Activated naive CD4-positive, alpha-beta T cell treated with anti-CD3 and anti-CD28 coated beads, Interleukin-2, amount 10 ng/mL, durations not matched to agents 7 days and 5 days (primary cell): ENCODE results near the gene CCN6.
A peak's percentile ranks its signal among the peaks of the same experiment; 100 is the strongest.
"Not testable (repeated sequence)": the region's sequence is repeated elsewhere in the genome, so short reads cannot be mapped to it uniquely, and the experiment has no call there.

Experiments used
- CTCF ChIA-PET: fragments of 350-600 bp; sonication (Branson Sonifier 250); formaldehyde crosslinking; loops from one replicate; lab custom pipeline; 2021; ENCODE audit warnings: antibody characterized with exemption; lab: Charles Lee
- DNase-seq: peaks from one replicate; pipeline ENCODE4 v3.0.0-alpha.2; 2020
- H3K27ac Mint-ChIP-seq: one replicate; pipeline ENCODE4 v1.8.0; 2021; ENCODE audit warnings: mild to moderate bottlenecking, moderate library complexity, mixed read lengths
- H3K27me3 Mint-ChIP-seq: one replicate; pipeline ENCODE4 v1.8.0; 2021; ENCODE audit warnings: mild to moderate bottlenecking, mixed read lengths
- H3K36me3 Mint-ChIP-seq: one replicate; pipeline ENCODE4 v1.8.0; 2021; ENCODE audit warnings: mixed read lengths
- H3K4me1 Mint-ChIP-seq: one replicate; pipeline ENCODE4 v1.8.0; 2021; ENCODE audit warnings: mixed read lengths
- H3K4me3 Mint-ChIP-seq: one replicate; pipeline ENCODE4 v1.8.0; 2021; ENCODE audit warnings: mild to moderate bottlenecking, moderate library complexity, mixed read lengths
- H3K9me3 Mint-ChIP-seq: one replicate; pipeline ENCODE4 v1.8.0; 2021; ENCODE audit warnings: mixed read lengths

The CCN6 gene

DNA sequence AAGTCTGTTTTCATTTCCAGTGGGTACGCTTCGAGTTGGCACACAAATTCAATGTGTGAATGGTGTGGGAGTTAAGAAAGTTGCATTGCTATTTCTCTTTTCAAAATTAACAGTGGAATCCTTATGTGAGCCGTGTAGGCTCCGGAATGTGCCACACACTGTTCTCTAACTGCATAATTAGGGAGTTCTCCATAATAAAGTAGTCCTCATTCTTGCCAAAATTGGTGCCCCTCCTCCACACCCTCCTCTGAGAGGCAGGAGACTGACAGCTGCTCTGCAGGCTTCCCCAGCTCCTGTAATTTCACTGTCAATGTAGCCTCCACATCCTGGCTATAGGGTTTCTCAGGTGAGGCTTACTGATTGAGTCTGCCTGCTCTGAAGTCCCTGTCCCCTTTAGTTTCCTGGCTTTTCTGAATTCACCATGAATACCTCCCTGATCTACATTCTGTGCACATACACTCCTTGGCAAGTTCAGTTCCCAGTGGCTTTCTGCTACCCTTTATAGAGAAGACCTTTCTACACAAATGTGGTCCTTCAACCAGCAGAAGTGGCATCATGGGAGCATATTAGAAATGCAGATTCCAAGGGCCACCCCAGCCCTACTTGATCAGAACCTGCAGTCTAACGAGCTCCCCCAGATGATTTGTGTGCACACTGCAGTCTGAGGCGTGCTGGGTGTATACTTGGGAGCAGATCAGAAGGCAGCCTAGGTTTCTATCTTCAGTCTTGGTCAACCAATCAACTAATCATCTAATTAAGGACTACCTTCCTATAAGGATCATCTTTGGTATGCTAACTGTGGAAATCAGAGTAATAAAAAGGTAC lies 19.9 kb upstream of the CCN6 start:
- no peak for DNase-seq
- Mint-ChIP-seq H3K4me3 (no peak overlapping the region), H3K36me3 (no peaks in the 10 kb centered on the region), H3K27ac (no peak overlapping the region), H3K27me3 (no peaks in the 10 kb centered on the region), H3K9me3 (no peaks in the 10 kb centered on the region), H3K4me1 (peaks cover 53% of the 10 kb centered on the region)
- CTCF ChIA-PET, result interaction anchor here (1.3 to 2.0 kb wide), 3 partner anchors 16 to 24 kb away, joined by 3 to 6 read pairs (median 4); no protein-coding TSS in a partner anchor

DNA sequence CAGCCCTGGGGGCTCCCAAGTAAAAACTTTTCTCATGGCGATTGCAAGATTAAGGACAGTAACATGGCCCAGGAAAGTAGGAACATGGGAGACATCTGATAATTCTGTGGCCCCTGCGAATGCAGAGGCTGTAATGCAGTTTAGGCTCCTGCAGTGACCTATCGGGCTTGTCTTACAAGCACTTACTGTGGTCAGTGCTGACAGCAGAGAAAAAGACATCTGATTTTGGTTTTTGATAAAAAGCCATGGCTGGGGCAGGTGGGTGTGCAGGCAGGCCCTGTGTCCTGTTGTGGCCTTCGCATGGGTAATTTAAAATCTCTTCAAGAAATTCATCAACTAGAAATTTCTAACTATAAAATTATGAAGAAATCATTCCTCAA lies 19.3 kb upstream of the CCN6 start:
- Mint-ChIP-seq H3K36me3 (no peaks in the 10 kb centered on the region), H3K9me3 (no peaks in the 10 kb centered on the region), H3K27me3 (no peaks in the 10 kb centered on the region), H3K27ac (no peak overlapping the region), H3K4me1 (peaks cover 47% of the 10 kb centered on the region), H3K4me3 (no peak overlapping the region)
- no peak for DNase-seq
- CTCF ChIA-PET, result interaction anchor here (0.7 to 2.0 kb wide), 5 partner anchors 9 to 331 kb away, joined by 3 to 11 read pairs (median 4); no protein-coding TSS in a partner anchor

DNA sequence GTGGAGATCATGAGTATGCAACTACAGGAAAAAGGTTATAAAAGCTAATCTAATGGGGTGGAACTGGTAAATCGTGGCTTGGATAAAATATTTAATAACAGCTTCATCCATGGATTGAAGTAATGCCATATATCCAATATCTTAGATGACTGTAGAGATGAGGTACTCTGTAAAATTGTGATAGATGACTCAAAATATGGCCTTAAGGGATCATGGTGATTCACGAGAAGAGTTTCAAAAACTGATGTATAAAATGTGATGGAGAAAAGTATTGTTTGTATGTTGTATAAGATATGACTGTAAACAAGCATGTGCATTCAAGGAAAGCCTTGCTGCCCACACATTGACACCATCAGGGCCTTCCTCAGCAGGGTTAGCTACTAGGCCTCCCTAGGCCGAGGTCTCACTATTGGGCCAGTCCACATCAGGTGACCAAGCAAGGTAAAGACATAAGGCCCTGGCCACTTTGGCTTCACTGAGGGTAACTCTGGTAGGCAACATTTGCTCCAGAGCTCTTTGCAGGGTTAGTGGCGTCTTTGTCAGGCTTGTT lies 17.7 kb upstream of the CCN6 start:
- H3K9me3 Mint-ChIP-seq, result no peaks in the 10 kb centered on the region
- no peak overlapping the region for H3K4me3 Mint-ChIP-seq
- H3K36me3 Mint-ChIP-seq, result no peaks in the 10 kb centered on the region
- CTCF ChIA-PET, result interaction anchor here (1.0 to 1.9 kb wide), 5 partner anchors 10 to 326 kb away, joined by 4 to 11 read pairs (median 4); no protein-coding TSS in a partner anchor
- peaks cover 33% of the 10 kb centered on the region for H3K4me1 Mint-ChIP-seq
- no peak overlapping the region for H3K27ac Mint-ChIP-seq
- DNase-seq, result no peak
- peaks cover 4% of the 10 kb centered on the region for H3K27me3 Mint-ChIP-seq

DNA sequence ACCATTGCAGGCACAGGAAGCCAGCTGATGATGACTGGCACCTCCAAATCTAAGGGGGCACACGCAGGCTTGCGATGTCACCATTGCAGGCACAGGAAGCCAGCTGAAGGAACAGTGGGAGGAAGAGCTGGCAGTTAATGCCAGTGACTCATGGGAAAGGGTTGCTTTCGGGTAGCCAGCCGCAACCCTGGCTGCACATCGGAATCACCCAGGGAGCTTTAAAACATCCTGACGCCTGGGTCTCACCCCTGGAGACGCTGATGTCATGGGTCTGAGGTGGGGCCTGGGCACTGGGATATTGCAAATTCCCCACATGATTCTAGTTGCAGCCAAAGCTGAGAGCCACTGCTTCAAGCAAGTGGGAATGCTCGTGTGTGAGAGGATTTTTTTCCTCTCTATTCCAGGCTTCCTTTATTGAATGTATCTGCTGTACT lies 16.1 kb upstream of the CCN6 start:
- H3K9me3 Mint-ChIP-seq, result no peaks in the 10 kb centered on the region
- CTCF ChIA-PET, result interaction anchor here (1.3 to 9.7 kb wide), 3 partner anchors 9 to 395 kb away, joined by 3 to 147 read pairs (median 16); no protein-coding TSS in a partner anchor
- H3K36me3 Mint-ChIP-seq, result no peaks in the 10 kb centered on the region
- peaks cover 4% of the 10 kb centered on the region for H3K27me3 Mint-ChIP-seq
- no peak overlapping the region for H3K4me3 Mint-ChIP-seq
- peaks cover 43% of the 10 kb centered on the region for H3K4me1 Mint-ChIP-seq
- H3K27ac Mint-ChIP-seq, result no peak overlapping the region
- no peak for DNase-seq

DNA sequence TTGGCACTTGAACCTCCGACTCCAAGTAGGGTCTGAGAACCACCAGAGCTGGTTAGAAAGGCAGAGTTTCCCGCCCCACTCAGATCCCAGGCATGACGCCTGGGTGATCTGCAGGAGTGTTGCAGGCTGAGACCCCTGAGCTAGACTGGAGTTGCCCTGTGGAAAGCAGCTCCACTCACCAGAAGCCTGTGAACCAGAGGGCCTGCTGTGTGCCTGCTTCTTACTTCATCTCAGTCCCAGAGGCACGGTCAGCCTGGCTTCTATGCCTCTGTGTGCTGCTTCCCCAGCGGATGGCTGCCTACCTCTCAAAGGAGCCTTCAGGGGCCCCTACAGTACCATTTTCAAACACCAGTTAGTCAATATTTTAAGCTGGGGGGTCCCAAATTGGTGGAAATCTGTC lies 15.6 kb upstream of the CCN6 start:
- H3K9me3 Mint-ChIP-seq, result no peaks in the 10 kb centered on the region
- no peak overlapping the region for H3K27ac Mint-ChIP-seq
- peaks cover 44% of the 10 kb centered on the region for H3K4me1 Mint-ChIP-seq
- no peak overlapping the region for H3K4me3 Mint-ChIP-seq
- no peaks in the 10 kb centered on the region for H3K36me3 Mint-ChIP-seq
- CTCF ChIA-PET, result interaction anchor here (0.6 to 9.7 kb wide), 5 partner anchors 9 to 396 kb away, joined by 3 to 147 read pairs (median 4); no protein-coding TSS in a partner anchor
- peaks cover 4% of the 10 kb centered on the region for H3K27me3 Mint-ChIP-seq
- no peak for DNase-seq

DNA sequence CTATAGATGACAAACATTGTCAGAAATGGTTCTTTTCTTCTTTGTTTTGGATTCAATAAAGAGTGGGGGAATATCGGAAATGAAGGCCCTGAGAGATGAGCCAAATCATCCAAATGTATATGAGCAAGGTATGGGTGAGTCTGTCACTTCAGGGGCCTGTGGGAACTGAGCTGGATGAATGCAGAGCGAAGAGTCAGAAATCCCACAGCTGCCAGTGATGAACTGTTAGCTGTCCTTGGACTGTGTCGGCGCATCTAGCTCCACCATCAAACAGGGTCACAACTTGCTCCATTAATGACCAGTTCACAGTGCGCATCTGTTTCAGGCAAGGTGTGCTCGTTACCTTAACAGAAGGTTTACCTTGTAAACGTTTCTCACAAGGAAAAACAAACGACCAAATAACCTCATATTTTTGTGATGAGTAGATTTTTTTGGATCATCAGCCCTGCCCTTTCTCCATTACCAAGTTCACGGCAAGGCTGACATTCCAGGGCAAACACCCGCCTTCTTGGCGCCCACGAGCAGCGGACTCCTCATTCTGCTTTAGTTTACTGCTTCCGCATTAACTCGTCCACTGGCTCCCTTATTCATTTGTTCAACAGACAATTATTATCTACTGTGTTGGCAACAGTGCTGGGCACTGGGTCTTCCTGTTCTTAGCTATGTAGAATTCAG lies 15.0 kb upstream of the CCN6 start:
- no peaks in the 10 kb centered on the region for H3K36me3 Mint-ChIP-seq
- H3K4me3 Mint-ChIP-seq, result no peak overlapping the region
- H3K4me1 Mint-ChIP-seq, result peaks cover 38% of the 10 kb centered on the region
- no peak overlapping the region for H3K27ac Mint-ChIP-seq
- no peaks in the 10 kb centered on the region for H3K9me3 Mint-ChIP-seq
- no peak for DNase-seq
- CTCF ChIA-PET, result interaction anchor here (0.6 to 9.7 kb wide), 6 partner anchors 10 to 397 kb away, joined by 3 to 147 read pairs (median 10); no protein-coding TSS in a partner anchor
- peaks cover 4% of the 10 kb centered on the region for H3K27me3 Mint-ChIP-seq

DNA sequence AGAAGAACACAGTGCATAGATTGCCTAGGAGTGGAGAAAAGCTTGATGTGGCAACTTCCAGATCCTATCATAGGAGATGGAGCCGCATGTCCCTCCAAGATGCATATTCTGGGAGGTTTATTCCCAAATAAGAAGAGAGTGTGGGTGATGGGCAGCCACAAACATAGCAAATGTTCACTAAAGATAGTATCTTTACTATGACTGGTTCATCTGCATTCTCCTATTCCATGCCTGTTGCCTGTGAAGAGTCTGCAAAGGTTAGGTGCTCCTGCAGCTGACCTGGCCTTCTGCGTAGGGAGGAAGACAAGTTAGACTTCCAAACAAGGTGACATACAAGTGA lies 14.5 kb upstream of the CCN6 start:
- no peak for DNase-seq
- no peak overlapping the region for H3K27ac Mint-ChIP-seq
- H3K9me3 Mint-ChIP-seq, result no peaks in the 10 kb centered on the region
- H3K36me3 Mint-ChIP-seq, result no peaks in the 10 kb centered on the region
- H3K27me3 Mint-ChIP-seq, result peaks cover 4% of the 10 kb centered on the region
- CTCF ChIA-PET, result interaction anchor here (0.6 to 9.7 kb wide), 5 partner anchors 11 to 330 kb away, joined by 3 to 147 read pairs (median 16); no protein-coding TSS in a partner anchor
- peaks cover 33% of the 10 kb centered on the region for H3K4me1 Mint-ChIP-seq
- no peak overlapping the region for H3K4me3 Mint-ChIP-seq

DNA sequence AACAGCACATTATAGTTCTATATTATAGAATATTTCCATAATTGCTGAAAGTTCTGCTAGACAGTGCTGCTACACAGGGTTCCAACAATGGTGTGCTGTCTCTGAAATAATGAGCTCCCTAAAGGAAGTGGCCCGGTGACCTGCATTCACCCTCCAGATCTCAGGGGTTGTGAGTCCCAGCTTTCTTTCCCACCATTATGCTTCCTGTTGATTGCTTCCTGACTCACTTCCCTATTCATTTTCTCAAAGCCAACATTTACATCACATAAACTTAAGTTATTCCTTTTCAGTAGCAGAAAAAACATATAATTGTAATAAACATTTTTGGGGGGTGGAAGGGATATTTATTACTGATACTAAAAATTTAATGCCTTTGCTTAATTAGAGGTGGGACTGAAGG lies 12.9 kb upstream of the CCN6 start:
- no peak for DNase-seq
- CTCF ChIA-PET, result interaction anchor here (1.1 to 9.7 kb wide), 11 partner anchors 8 to 782 kb away, joined by 3 to 147 read pairs (median 5); a partner anchor contains a TSS
- Mint-ChIP-seq H3K9me3 (no peaks in the 10 kb centered on the region), H3K27me3 (peaks cover 4% of the 10 kb centered on the region), H3K4me1 (peaks cover 22% of the 10 kb centered on the region), H3K36me3 (no peaks in the 10 kb centered on the region), H3K27ac (no peak overlapping the region), H3K4me3 (no peak overlapping the region)

DNA sequence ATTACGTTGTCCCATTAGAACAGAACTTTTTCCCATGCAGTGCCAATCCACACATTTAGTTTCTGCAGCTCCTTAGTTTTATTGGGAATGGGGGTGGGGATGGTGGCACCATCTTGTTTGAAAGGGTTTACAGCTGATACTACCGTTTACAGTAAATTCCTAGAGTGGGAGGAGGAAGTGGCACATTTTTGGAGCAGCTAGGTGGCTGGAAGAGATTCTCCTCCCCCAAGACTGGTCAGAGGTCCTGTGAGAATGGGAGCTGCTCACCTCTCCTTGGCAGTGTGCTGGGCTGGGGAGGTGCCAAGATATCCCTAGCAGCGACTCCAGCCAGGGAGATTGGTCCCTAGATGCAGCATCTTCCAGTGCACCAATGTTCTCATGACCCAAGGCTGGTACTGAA lies 12.4 kb upstream of the CCN6 start:
- Mint-ChIP-seq H3K4me3 (no peak overlapping the region), H3K36me3 (no peaks in the 10 kb centered on the region), H3K27me3 (peaks cover 4% of the 10 kb centered on the region), H3K4me1 (peaks cover 19% of the 10 kb centered on the region), H3K9me3 (no peaks in the 10 kb centered on the region), H3K27ac (peak overlapping the region; percentile 71)
- DNase-seq, result no peak
- CTCF ChIA-PET, result interaction anchor here (1.1 to 9.7 kb wide), 11 partner anchors 9 to 783 kb away, joined by 3 to 147 read pairs (median 5); a partner anchor contains a TSS

DNA sequence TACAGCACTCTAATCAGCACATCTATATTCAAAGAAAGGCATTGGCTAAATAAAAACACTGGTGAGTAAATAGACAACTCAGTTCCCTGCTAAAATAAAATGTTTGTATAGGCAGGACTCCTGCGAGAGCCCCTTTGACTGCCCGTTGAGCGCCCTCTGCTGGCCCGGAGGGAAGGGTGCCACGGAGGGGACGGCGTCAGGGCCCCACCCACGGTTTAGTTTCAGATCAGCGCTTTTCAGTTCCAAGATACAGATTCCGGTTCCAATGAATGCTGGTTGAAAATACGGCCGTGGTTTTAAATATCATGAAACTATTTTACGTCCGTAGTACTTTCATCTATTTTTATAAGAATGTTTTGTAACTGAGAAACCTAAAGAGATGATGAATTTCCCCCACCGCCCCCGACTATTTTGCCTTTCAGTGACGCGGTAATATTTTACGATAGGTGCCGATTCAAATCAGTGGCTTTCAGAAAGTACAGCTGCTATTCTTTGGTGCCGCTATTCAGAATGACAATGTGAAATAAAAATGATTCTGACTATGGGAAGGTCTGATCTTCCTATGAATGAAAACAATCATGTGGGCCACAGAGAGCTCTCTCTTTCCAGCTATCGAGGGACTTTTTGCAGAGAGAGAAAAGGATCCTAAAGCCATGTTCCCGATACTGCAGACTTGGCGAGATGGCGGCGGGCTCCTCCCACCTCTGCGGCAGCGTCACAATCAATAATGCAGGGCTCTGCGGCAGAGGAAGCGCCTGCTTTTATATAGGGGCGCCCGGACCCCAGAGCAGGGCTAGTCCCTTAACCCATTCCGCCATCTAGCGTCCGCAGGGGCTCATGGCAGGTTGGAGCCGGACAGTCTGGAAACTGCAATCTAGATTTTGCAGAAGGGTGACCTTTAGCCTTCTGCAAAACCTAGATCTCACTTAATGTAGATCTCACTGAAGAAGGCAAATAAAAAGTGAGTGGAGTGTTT lies 10.6 kb upstream of the CCN6 start:
- Mint-ChIP-seq H3K4me3 (peak overlapping the region; percentile 91), H3K36me3 (no peaks in the 10 kb centered on the region), H3K9me3 (no peaks in the 10 kb centered on the region), H3K27me3 (peaks cover 4% of the 10 kb centered on the region), H3K27ac (peak overlapping the region; percentile 97), H3K4me1 (peaks cover 16% of the 10 kb centered on the region)
- peak; percentile 94 for DNase-seq
- CTCF ChIA-PET, result interaction anchor here (0.6 to 9.7 kb wide), 31 partner anchors 11 to 784 kb away, joined by 3 to 147 read pairs (median 3); a partner anchor contains a TSS

DNA sequence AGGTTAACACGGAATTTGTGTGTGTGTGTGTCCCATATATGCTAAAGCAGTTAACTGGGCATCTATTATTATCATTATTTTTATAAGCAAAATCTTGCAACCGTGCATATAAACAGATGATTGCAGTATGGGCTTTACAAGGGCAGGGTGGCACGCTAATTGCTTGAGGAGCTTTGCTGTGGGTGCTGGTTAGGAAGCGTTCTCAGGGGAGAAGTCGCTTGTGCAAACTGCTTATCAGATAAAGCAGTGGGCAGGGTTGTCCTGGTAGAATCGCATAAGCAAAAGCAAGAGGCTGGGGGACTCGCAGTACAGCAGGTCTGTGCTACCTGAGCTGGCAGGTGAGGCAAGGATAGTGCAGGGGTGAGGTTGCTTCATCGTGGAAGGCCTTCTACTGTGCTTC lies 9.7 kb upstream of the CCN6 start:
- Mint-ChIP-seq H3K4me1 (peaks cover 16% of the 10 kb centered on the region), H3K36me3 (no peaks in the 10 kb centered on the region), H3K4me3 (peak overlapping the region; percentile 91), H3K9me3 (no peaks in the 10 kb centered on the region), H3K27ac (no peak overlapping the region), H3K27me3 (peaks cover 4% of the 10 kb centered on the region)
- no peak for DNase-seq
- CTCF ChIA-PET, result interaction anchor here (0.7 to 9.7 kb wide), 14 partner anchors 16 to 785 kb away, joined by 3 to 147 read pairs (median 6); partner anchors contain the start of genes FAM229B and TUBE1

DNA sequence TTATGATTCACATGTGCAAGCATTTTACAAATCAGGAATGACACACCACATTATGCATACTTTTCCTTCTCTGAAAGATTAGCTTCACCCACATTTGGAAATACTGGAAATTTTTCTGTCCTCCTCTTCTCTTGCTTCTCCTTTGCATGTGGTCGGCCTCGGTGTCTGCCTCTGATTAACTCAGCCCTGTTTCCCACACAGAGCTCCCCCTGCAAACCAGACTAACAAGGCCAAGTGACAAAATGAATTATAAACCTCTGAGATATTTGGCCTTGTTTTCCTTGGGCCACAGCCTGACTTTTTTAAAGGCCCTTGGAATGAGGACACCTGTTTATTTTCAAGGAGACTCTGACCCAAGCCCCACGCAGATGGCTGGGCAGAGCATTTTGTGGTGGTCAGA lies 9.0 kb upstream of the CCN6 start:
- peaks cover 16% of the 10 kb centered on the region for H3K4me1 Mint-ChIP-seq
- no peak overlapping the region for H3K4me3 Mint-ChIP-seq
- DNase-seq, result no peak
- H3K9me3 Mint-ChIP-seq, result no peaks in the 10 kb centered on the region
- peaks cover 4% of the 10 kb centered on the region for H3K27me3 Mint-ChIP-seq
- CTCF ChIA-PET, result interaction anchor here (0.7 to 9.7 kb wide), 13 partner anchors 16 to 786 kb away, joined by 3 to 147 read pairs (median 3); partner anchors contain the start of genes FAM229B and TUBE1
- H3K27ac Mint-ChIP-seq, result no peak overlapping the region
- no peaks in the 10 kb centered on the region for H3K36me3 Mint-ChIP-seq

DNA sequence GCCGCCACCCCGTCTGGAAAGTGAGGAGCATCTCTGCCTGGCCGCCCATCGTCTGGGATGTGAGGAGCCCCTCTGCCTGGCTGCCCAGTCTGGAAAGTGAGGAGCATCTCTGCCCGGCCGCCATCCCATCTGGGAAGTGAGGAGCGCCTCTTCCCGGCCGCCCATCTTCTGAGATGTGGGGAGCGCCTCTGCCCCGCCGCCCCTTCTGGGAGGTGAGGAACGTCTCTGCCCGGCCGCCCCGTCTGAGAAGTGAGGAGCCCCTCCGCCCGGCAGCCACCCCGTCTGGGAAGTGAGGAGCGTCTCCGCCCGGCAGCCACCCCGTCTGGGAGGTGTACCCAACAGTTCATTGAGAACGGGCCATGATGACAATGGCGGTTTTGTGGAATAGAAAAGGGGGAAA lies 6.4 kb upstream of the CCN6 start:
- H3K4me3 Mint-ChIP-seq, H3K27ac Mint-ChIP-seq, H3K27me3 Mint-ChIP-seq, H3K9me3 Mint-ChIP-seq, H3K36me3 Mint-ChIP-seq, H3K4me1 Mint-ChIP-seq, DNase-seq, CTCF ChIA-PET: not testable (repeated sequence)
